HuH-7 (cell line): ENCODE results near the gene TBC1D22A.
"Not testable (repeated sequence)": the region's sequence is repeated elsewhere in the genome, so short reads cannot be mapped to it uniquely, and the experiment has no call there.

Experiments
- DNase-seq: peaks from one replicate; pipeline ENCODE4 v3.0.0; 2011; ENCODE audit warnings: low spot score

TBC1D22A gene

GRCh38 chr22:46972901-46973831 lies 210.7 kb downstream of the TBC1D22A start:
- DNase-seq: no peak

GRCh38 chr22:46974077-46974476 lies 211.6 kb downstream of the TBC1D22A start:
- no peak for DNase-seq

- no peak for DNase-seq
Measured at GRCh38 chr22:46974631-46975585, 212.5 kb downstream of the TBC1D22A start.

- no peak for DNase-seq
Measured at GRCh38 chr22:46976143-46976542, 213.7 kb downstream of the TBC1D22A start.

- no peak for DNase-seq
Measured at GRCh38 chr22:46976598-46976997, 214.1 kb downstream of the TBC1D22A start.

- DNase-seq: no peak
Measured at GRCh38 chr22:46977656-46978343, 215.3 kb downstream of the TBC1D22A start.

GRCh38 chr22:46978668-46979067 lies 216.2 kb downstream of the TBC1D22A start:
- DNase-seq: not testable (repeated sequence)

- DNase-seq: no peak
Measured at GRCh38 chr22:46979506-46979905, 217.1 kb downstream of the TBC1D22A start.

- DNase-seq: no peak
Measured at GRCh38 chr22:46980392-46980791, 217.9 kb downstream of the TBC1D22A start.

GRCh38 chr22:46982635-46983034 lies 220.2 kb downstream of the TBC1D22A start:
- DNase-seq: no peak

- DNase-seq: no peak
Measured at GRCh38 chr22:46983046-46983445, 220.6 kb downstream of the TBC1D22A start.

GRCh38 chr22:46984751-46985506 lies 222.5 kb downstream of the TBC1D22A start:
- DNase-seq: no peak

GRCh38 chr22:46985507-46985882 lies 223.0 kb downstream of the TBC1D22A start:
- no peak for DNase-seq

GRCh38 chr22:46986788-46987187 lies 224.3 kb downstream of the TBC1D22A start:
- DNase-seq: no peak

GRCh38 chr22:46990937-46991550 lies 228.6 kb downstream of the TBC1D22A start:
- DNase-seq: no peak

GRCh38 chr22:46991666-46992065 lies 229.2 kb downstream of the TBC1D22A start:
- no peak for DNase-seq

GRCh38 chr22:46992121-46992731 lies 229.8 kb downstream of the TBC1D22A start:
- DNase-seq: no peak

- DNase-seq: no peak
Measured at GRCh38 chr22:46993633-46994032, 231.2 kb downstream of the TBC1D22A start.

GRCh38 chr22:46994265-46994664 lies 231.8 kb downstream of the TBC1D22A start:
- no peak for DNase-seq

- DNase-seq: no peak
Measured at GRCh38 chr22:46994983-46995382, 232.5 kb downstream of the TBC1D22A start.
